Stimulated activated CD4-positive, alpha-beta T cell treated with anti-CD3 and anti-CD28 coated beads, Interleukin-15, amount 100 ng/mL, for 1 hour (primary cell): ENCODE results near the gene BLOC1S4.
A peak's percentile ranks its signal among the peaks of the same experiment; 100 is the strongest.

ENCODE experiments used
- DNase-seq, 2 donors: peaks; one replicate each; pipeline ENCODE4 v3.0.0-alpha.2; 2020; ENCODE audit warnings: low read depth in 1 of 2, low spot score in 1 of 2

Gene BLOC1S4

GRCh38 chr4:6689506-6689960, 26.4 kb upstream of the BLOC1S4 start:
- no peak for DNase-seq

- no peak for DNase-seq
These were observed 23.6 kb upstream of the BLOC1S4 start for GRCh38 chr4:6692379-6692778.

DNA sequence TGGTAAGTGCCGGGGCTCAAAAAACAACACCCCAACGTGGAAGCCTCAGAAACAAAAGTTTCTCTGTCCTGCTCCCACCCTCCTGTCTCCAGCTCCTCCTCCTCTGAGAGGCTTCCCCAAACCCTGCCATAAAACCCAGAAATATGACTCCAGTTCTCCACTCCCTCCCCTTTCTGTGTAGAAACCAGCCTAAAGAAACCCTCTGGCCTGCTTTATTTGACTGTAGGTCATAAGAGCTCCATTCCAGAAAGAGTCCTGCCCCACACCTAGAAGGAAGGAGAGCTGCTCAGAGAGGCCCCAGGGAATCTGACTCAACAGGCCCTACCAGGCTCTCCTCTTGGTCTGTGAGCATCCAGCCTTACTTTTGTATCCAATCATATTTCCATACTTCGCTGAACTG, 23.2 kb upstream of the BLOC1S4 start:
- no peak for DNase-seq

DNA sequence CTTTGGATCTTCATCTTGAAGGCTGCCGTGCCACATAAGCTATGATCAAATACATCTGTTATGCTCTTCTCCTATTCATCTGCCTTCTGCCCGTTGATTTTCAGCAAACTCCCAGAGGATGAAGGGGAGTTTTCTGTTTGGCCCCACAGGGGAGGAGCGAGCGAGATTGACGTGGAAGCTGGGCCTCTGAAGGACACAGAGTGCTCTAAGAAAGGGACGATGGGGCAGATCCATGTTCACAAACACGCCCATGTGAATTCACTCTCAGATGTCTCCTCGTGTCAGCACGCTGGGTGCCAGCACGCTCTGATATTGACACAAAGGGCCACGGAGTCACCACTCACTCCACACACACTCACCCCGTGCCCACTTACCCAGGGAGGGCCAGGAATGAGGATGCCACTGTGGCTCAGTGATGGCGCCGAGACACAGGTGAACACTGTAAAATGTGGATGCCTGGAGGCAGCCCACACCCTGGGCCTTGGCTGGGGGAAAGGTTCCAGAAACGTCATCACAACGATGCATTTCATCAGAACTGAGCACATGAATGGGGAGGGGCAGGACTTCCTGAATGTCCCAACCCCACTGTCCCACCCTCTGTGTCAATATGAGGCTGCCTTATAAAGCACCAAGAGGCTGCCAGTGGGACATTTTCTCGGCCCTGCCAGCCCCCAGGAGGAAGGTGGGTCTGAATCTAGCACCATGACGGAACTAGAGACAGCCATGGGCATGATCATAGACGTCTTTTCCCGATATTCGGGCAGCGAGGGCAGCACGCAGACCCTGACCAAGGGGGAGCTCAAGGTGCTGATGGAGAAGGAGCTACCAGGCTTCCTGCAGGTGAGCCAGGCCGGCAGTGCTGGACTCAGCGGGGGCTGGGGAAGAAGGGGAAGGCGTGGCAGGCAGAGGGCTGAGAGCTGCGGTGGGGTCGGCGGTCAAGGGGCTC, 22.5 kb upstream of the BLOC1S4 start, which contains the start of gene S100P:
Gene S100P (plus strand): TSS at position 648 of the 946 bp plus-strand sequence. CDS start 55 bp downstream, at position 703.
- no peak for DNase-seq

DNA sequence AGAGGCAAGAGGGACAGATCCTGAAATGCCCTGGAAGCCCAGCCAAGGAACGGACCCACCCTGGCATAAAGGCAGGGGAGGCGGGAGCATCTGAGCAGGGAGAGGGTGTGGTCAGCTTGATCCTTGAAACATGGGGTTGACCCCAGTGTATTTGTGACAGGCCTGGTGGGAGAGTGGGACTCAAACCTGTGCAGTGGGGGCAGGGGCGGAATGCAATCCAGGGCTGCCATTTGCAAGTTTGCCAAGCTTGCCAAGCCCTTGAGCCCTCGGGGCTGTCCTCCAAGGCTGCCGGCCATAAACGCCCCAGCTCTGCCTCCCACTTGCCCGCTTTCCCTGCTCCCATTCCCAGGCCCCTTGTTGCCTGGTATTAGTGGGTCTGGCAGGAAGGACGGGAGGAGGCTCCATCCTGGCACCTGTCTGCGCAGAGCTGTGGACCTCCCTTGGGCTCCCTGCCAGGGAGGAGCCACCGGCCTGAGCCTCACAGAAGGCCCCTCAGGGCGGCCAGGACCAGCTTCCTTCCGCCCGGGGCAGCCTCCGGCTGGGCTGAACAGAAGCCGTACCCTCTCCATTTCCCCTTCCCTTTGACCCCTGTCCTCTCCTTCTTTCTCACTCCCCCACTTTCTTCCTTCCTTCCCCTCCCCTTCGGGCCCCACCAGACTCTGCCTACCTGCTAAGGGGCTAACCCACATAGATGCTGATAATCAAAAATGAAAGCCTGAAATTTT, 21.6 kb upstream of the BLOC1S4 start:
- DNase-seq = no peak

DNA sequence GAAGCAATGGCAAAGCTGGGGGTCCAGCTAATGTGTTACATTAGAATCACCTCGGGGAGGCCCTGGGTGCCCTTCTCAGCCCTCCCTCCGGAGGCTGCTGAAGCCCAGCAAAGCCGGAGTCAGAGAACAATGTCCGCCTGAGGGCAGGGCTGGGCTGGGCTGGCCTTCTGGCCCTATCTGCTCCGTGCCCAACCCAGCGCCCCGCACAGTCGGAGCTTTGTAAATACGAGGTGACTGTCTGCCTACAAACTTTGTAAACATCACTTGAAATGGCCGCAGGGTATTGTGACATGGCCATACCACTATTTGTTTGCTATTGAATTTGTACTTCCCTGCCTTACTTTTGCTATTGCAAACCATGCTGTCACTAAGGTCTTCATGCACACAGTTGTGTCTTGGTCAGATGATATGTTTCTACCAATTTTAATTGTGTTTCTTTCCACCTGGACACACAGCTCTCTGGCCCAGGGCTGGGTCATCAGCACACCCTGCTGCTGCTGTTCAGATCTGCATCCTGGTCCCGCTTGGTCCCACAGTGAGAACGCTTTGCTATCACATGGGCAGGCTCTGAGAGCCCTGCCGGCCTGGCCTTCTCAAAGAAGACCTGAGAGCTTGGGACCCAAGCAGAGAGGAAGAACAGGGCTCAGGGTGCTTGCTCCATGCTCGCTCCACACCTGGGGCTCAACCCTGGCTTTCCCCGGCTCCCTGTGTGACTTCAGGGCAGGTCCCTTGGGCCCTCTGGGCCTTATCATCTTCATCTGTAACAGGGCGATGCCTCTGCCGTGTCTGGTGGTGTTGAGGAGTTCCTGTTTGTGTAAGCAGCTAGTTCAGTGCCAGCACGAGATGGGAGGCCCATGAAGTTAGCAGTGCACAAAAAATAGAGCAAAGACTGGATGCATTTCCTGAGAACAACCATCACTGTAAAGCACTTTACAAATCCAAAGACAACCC, 20.0 kb upstream of the BLOC1S4 start:
- no peak for DNase-seq

DNA sequence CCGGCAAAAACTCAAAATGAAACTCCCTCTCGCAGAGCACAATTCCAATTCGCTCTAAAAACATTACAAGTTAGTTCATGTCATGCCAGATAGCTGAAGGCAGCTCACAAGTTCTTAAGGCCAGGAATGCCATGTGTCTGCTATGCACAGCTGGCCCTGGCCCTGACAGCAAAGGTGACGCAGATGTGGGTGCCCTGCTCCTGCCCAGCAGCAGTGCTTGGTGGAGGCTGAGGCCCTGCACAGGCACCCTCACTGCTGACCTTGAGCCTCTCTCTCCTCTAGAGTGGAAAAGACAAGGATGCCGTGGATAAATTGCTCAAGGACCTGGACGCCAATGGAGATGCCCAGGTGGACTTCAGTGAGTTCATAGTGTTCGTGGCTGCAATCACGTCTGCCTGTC, 19.4 kb upstream of the BLOC1S4 start:
- no peak for DNase-seq

GRCh38 chr4:6697131-6697530, 18.8 kb upstream of the BLOC1S4 start:
- no peak for DNase-seq

- DNase-seq = no peak
These were observed 16.6 kb upstream of the BLOC1S4 start for GRCh38 chr4:6699388-6699787.

- no peak for DNase-seq
These were observed 16.1 kb upstream of the BLOC1S4 start for GRCh38 chr4:6699903-6700302.

GRCh38 chr4:6701371-6701770, 14.6 kb upstream of the BLOC1S4 start:
- no peak for DNase-seq

DNA sequence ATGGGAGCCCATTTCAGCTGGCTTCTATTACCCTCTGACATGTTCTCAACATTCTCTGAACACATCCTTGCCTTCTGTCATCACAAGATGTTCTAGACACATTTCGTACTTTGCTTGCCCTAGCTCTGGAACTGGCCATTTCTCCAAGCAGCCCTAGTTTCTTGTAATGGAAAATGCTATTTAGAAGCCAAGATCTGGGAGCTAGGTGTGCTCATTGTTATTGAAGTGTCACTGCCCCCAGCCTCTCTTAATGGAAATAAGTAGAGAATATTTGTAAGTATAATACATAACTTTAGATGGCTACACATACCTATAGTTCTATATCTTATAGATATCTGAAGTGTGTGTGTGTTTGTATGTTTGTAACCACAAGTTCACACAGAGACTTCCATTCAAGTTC, 13.2 kb upstream of the BLOC1S4 start:
- no peak for DNase-seq

GRCh38 chr4:6703786-6704185, 12.2 kb upstream of the BLOC1S4 start:
- no peak for DNase-seq

- no peak for DNase-seq
These were observed 10.3 kb upstream of the BLOC1S4 start for GRCh38 chr4:6705646-6706045.

DNA sequence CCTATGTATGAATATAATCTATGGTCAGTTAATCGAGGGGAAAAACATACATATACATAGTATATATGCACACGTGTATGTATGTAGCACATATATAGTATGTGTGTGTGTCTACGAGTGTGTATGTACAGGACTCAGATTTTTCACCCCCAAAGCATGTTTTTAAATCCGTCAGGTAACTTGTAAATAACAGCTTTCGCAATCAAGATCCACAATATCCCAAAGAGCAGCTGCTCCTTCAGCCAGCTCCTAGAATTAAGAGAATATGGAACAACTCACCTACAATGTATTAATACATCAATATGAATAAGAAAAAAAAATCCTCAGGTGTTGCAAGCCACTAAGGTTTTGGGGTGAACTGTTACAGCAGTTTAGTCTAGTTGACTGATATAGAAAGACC, 9.8 kb upstream of the BLOC1S4 start:
- DNase-seq = no peak

GRCh38 chr4:6709230-6710114, 6.5 kb upstream of the BLOC1S4 start, which contains the start of gene MRFAP1L1:
Gene MRFAP1L1 (minus strand): TSS chr4:6709865. CDS start chr4:6709629, 236 bp downstream.
- peak; percentile 90 to 91 for DNase-seq

DNA sequence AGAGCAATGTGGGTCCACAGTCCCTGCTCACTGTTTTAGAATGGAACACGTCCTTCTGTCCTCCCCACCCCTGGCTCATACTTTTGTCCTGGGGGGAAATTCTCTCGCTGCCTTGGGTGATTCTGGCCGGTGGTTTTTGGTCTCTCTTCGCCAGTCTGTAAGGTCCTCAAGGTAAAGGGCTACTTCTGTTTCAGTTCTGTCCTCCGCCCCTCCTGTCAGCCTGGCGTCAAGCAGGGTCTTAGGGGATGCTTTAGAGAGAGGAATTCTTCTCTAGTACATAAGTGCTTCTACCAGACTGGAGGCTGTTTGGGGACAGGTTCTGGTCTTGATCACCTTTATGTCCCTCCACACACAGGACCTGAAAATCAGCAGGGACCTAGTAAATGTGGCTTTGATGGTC, 5.7 kb upstream of the BLOC1S4 start:
- no peak for DNase-seq

DNA sequence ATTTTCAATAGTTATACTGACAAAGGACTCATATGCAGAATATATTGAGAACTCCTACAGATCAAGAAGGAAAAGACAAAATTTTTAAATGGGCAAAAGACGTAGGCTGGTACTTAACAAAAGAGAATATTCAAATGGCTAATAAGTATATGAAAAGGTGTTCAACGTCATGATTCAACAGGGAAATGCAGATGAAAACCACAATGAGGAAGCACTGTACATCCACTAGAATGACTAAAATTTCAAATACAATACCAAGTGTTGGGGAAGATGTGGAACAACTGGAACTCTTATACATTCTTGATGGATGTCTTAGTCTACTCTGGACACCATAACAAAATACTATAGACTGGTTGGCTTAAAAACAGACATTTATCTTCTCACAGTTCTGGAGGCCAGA, 5.0 kb upstream of the BLOC1S4 start:
- no peak for DNase-seq

GRCh38 chr4:6714954-6715353, 1.0 kb upstream of the BLOC1S4 start:
- no peak for DNase-seq

DNA sequence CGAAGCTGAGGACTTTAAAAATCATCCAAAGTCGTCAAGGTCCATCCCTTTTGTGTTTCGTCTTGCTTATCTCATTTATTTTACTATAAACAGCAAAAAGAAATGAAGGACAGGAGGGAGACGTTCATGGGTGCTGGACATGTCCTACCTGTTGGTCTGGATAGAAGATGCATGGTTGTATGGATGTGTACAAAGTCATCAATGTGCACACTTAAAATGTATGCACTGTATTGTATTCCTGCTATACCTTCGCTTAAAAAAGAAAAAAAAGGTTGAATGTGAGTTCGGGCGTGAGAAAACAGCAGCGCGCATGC, 313 bp upstream of the BLOC1S4 start:
- no peak for DNase-seq
